C4-2B (cell line): ENCODE results near the gene PPP1R1B.
A peak's percentile ranks its signal among the peaks of the same experiment; 100 is the strongest.

Source experiments
- H3K27ac ChIP-seq: fragments of 450-650 bp; 2 replicates; pipeline ENCODE4 v1.5.1; 2017
- ZFX ChIP-seq: fragments of 450-650 bp; IDR thresholded peaks from 2 replicates; pipeline ENCODE4 v1.6.1; 2017
- TF ChIP-seq, protein P1 (sequence below): fragments of 450-650 bp; conservative IDR thresholded peaks from 2 replicates; pipeline ENCODE4 v1.5.1; 2017; ENCODE audit warnings: mild to moderate bottlenecking

PPP1R1B gene

DNA sequence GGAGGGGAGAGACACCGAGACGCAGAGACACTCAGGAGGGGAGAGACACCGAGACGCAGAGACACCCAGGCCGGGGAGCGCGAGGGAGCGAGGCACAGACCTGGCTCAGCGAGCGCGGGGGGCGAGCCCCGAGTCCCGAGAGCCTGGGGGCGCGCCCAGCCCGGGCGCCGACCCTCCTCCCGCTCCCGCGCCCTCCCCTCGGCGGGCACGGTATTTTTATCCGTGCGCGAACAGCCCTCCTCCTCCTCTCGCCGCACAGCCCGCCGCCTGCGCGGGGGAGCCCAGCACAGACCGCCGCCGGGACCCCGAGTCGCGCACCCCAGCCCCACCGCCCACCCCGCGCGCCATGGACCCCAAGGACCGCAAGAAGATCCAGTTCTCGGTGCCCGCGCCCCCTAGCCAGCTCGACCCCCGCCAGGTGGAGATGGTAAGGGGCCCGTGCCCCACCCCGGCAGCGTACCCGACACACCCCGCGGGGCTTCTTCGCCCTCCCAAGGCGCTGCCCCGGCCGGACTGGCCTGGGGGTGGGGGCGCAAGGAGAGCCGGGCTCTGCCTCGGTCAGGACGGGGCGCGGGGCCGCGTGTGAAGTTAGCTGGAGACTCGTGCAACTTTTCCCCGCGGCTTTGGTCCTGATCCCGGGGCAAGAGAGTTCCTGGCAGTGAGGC, 427 bp downstream of the PPP1R1B start:
- TF ChIP-seq ZFX, result no peak
- TF ChIP-seq, protein P1, sequence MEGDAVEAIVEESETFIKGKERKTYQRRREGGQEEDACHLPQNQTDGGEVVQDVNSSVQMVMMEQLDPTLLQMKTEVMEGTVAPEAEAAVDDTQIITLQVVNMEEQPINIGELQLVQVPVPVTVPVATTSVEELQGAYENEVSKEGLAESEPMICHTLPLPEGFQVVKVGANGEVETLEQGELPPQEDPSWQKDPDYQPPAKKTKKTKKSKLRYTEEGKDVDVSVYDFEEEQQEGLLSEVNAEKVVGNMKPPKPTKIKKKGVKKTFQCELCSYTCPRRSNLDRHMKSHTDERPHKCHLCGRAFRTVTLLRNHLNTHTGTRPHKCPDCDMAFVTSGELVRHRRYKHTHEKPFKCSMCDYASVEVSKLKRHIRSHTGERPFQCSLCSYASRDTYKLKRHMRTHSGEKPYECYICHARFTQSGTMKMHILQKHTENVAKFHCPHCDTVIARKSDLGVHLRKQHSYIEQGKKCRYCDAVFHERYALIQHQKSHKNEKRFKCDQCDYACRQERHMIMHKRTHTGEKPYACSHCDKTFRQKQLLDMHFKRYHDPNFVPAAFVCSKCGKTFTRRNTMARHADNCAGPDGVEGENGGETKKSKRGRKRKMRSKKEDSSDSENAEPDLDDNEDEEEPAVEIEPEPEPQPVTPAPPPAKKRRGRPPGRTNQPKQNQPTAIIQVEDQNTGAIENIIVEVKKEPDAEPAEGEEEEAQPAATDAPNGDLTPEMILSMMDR, result no peak
- H3K27ac ChIP-seq, result no peak overlapping the region

DNA sequence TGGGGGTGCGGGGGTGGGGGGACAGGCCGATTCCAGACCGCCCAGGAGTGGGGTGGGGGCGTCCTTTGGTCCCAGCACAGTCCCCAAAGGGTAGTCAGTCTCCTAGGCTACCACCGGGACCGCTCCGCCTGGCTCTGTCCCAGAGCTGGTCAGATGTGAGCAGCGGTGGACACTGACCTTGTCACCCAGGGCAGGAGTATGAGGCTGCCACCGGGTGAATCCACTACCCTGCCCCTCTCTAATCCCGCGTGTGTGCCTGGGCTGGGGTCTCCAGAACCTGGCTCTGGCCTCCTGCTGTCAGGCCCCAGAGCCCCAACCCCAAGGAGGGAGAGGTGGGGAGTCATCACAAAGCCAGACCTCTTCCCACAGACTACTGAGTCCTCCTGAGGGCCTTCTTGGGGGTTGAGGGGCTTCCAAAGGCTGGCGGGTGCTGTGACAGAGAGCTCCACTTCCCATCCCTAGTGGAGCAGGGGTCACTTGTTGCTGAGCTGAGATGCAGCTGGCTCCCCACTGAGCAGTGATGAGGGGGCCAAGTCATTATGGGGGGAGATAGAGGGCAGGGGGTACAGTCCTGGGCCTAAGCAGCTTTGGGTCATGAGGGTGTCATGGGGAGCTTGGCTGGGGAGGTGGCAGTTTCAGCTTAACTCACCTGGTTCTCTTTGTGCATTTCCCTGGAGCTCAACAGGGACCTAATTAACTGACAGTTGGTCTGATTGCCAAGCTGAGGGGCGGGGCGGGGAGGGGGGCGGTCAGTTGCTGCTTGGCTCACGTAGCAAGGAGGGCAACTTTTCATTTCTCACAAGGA, 1.2 kb downstream of the PPP1R1B start:
- no peak for TF ChIP-seq ZFX
- TF ChIP-seq, protein P1, result no peak
- H3K27ac ChIP-seq, result no peak overlapping the region

DNA sequence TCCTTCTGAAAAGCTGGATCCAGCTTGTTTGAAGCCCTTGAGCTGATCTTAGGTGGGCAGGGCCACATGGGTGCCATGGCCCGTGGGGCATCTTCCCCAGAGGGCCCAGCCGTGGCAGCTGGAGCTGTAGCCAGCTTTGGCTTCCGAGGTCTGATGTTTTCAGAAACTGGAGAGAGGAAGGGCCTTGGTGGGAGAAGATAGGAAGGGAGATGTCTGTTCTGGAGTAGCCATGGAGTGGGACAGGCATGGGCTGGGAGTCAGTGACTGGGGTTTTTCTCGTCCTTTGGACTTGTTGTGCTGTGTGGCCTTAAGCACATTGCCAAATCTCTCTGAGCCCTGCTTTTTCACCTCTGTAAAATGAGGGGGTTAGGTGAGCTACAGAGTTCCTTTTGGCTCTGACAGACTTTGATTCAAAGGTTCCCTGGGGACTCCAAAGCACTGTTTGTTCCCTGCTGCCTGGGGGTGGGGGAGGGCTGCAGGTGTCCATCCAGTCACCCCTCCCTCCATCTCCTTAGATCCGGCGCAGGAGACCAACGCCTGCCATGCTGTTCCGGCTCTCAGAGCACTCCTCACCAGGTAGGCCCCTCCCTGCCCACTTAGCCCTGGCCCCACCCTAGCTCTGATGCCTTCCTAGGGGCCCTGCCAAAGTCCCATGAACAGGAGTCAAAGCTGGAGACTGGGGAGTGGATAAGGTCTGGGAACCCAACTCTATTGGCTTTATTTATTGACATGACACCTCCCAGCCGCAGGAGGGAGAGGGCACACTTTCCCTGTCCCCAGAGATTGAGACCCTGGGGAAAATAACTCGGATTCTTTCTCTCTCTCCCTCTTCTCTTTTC, 2.1 kb downstream of the PPP1R1B start:
- TF ChIP-seq ZFX, result no peak
- TF ChIP-seq, protein P1, result no peak
- no peak overlapping the region for H3K27ac ChIP-seq

DNA sequence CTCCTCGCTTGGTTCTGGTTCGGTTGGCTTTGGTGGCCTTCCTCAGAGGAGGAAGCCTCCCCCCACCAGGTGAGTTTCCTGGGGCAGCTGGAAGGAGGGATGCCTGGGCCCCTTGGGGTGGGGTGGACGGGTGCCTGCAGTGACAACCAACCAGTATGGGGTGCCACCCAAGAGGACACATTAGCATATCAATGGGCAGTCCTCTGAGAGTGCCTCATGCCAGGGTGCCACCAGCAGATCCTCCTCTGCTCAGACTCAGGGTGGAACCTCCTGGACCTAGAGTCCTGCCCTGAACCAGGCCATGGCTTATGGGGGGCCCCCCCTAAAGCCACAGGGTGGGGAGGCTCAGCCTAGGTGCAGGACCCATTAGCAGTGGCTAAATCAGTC, 2.7 kb downstream of the PPP1R1B start:
- no peak overlapping the region for H3K27ac ChIP-seq
- TF ChIP-seq, protein P1, result no peak
- TF ChIP-seq ZFX, result no peak

DNA sequence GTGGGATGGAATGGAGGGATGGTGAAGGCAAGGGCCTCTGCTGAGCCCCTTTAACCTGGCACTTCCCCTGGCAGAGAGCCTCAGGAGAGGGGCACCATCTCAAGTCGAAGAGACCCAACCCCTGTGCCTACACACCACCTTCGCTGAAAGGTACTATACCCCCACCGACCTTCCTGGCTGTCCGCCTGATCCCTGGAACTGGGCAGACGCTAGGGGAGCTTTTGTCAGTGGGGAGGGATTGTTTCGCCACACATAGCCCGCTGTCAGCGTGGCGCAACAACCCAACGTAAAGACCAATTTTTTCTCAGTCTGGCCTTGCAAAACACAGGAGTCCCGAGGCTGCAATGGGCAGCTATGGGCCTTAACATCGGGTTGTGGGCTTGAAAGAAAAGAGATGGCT, 3.1 kb downstream of the PPP1R1B start:
- TF ChIP-seq, protein P1, result no peak
- no peak for TF ChIP-seq ZFX
- H3K27ac ChIP-seq, result no peak overlapping the region; the same call in 1 of the 2 replicates

DNA sequence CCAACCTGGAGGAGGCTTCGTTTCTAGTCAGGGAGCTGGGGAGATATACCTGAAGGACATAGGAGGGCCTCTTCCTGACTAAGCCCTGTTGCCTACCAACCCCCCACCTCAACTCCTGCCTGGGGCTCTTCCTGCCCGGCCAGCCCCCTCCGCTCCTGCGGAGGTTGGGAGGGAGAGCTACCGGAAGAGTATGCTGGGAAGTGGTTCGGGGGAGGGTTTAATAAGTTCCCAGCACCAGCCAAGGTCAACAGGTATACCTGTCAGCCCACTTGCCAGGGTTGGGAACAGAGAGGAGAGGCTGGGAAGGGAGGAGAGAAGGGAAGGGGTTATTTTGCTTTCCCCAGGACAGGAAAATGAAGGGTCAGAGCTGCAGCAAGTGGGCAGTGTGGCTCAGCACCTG, 4.7 kb downstream of the PPP1R1B start:
- TF ChIP-seq ZFX, result no peak
- TF ChIP-seq, protein P1, result no peak
- H3K27ac ChIP-seq, result peak overlapping the region; percentile 85
